WTC11 (cell line): ENCODE data around the gene STRADA.

Experiments used
- ATF6 ChIP-seq: sonication (generic); formaldehyde crosslinking; IDR thresholded peaks from 2 replicates; pipeline ENCODE4 v1.8.1; 2023; ENCODE audit warnings: mild to moderate bottlenecking, missing genetic modification reagents
- CTCF ChIP-seq: fragments of 200-600 bp; IDR thresholded peaks from 2 replicates; pipeline ENCODE4 v1.8.0; 2022; ENCODE audit warnings: antibody characterized with exemption
- MAX ChIP-seq: sonication (generic); formaldehyde crosslinking; IDR thresholded peaks from 2 replicates; pipeline ENCODE4 v1.8.0; 2022; ENCODE audit warnings: mild to moderate bottlenecking, missing genetic modification reagents
- NR2C2 ChIP-seq: sonication (generic); formaldehyde crosslinking; IDR thresholded peaks from 2 replicates; pipeline ENCODE4 v1.8.0; 2022; ENCODE audit warnings: mild to moderate bottlenecking, missing genetic modification reagents
- RELA ChIP-seq: sonication (generic); formaldehyde crosslinking; IDR thresholded peaks from 2 replicates; pipeline ENCODE4 v1.8.1; 2022; ENCODE audit warnings: missing genetic modification reagents, mild to moderate bottlenecking, borderline replicate concordance
- USF2 ChIP-seq: sonication (generic); formaldehyde crosslinking; IDR thresholded peaks from 2 replicates; pipeline ENCODE4 v1.8.1; 2023; ENCODE audit warnings: mild to moderate bottlenecking, missing genetic modification reagents, moderate library complexity
- ZSCAN18 ChIP-seq: fragments of 250-450 bp; sonication (Bioruptor Pico); IDR thresholded peaks from 2 replicates; pipeline ENCODE4 v2.1.2; 2022; ENCODE audit warnings: mild to moderate bottlenecking, moderate library complexity

GRCh38 chr17:63653050-63653449 lies 88.5 kb downstream of the STRADA start:
- TF ChIP-seq NR2C2 (CRISPR knock-in tag) (no peak), ZSCAN18 (CRISPR knock-in tag) (no peak), CTCF (no peak), MAX (CRISPR knock-in tag) (no peak), USF2 (no peak), ATF6 (CRISPR knock-in tag) (no peak), RELA (CRISPR knock-in tag) (no peak)
